Type B pancreatic cell (in vitro differentiated cells): ENCODE results near the gene PHLPP1. TPM values are rescaled to one million over a fixed set of nuclear protein-coding genes. Genes with fewer than 3 reads are reported as not detected.
A peak's percentile ranks its signal among the peaks of the same experiment; 100 is the strongest.

Source experiments
- DNase-seq: peaks from one replicate; pipeline ENCODE4 v3.0.0; 2021; ENCODE audit warnings: mixed read lengths; ENCODE audit not compliant: unreplicated experiment; ENCODE audit errors: extremely low spot score
- H3K27ac Mint-ChIP-seq: 2 replicates; pipeline ENCODE4 v1.8.0; 2021; ENCODE audit warnings: mild to moderate bottlenecking, mixed read lengths
- H3K27me3 Mint-ChIP-seq: 2 replicates; pipeline ENCODE4 v1.8.0; 2021; ENCODE audit warnings: mixed read lengths
- H3K36me3 Mint-ChIP-seq: 2 replicates; pipeline ENCODE4 v1.8.0; 2021; ENCODE audit warnings: mixed read lengths
- H3K4me1 Mint-ChIP-seq: one replicate; pipeline ENCODE4 v1.8.0; 2021; ENCODE audit warnings: mixed read lengths; ENCODE audit not compliant: unreplicated experiment
- H3K4me3 Mint-ChIP-seq: 2 replicates; pipeline ENCODE4 v1.8.0; 2021; ENCODE audit warnings: mild to moderate bottlenecking, mixed read lengths
- H3K9me3 Mint-ChIP-seq: 2 replicates; pipeline ENCODE4 v1.8.0; 2021; ENCODE audit warnings: mixed read lengths
- total RNA-seq: library from RNA; stranded (reverse); gene quantifications from 2 replicates; pipeline ENCODE4 v1.2.1, GENCODE V29; 2021; ENCODE audit warnings: low replicate concordance
- TF ChIP-seq, protein P1 (sequence below): fragments of 200-600 bp; sonication (generic); conservative IDR thresholded peaks from 2 replicates; pipeline ENCODE4 v1.5.0; 2021; ENCODE audit warnings: antibody characterized with exemption, mild to moderate bottlenecking

Gene PHLPP1
- total RNA-seq, 1 donor from 2014 or later: 28.5 TPM

GRCh38 chr18:62745089-62745751, 29.9 kb downstream of the PHLPP1 start:
- Mint-ChIP-seq H3K27me3 (no peaks in the 10 kb centered on the region), H3K27ac (no peak overlapping the region)

DNA sequence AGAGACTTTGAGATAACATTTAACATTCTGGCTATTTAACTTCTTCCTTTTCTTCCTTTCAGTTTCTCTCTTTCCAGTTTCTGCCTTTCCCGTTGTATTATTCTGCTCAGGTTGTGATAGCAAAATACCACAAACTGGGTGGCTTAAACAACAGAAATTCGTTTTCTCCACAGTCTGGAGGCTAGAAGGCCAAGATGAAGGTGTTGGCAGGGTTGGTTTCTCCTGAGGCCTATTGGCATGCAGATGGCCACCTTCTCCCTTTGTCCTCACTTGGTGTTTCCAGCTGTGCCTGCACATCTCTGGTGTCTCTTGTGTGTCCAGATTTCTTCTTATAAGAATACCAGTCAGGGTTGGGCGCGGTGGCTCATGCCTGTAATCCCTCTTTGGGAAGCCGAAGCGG, 34.0 kb downstream of the PHLPP1 start:
- no peaks in the 10 kb centered on the region for H3K9me3 Mint-ChIP-seq
- DNase-seq: no peak
- H3K27ac Mint-ChIP-seq: no peak overlapping the region
- H3K4me1 Mint-ChIP-seq: peaks cover 43% of the 10 kb centered on the region
- H3K36me3 Mint-ChIP-seq: no peaks in the 10 kb centered on the region
- H3K4me3 Mint-ChIP-seq: no peak overlapping the region
- H3K27me3 Mint-ChIP-seq: no peaks in the 10 kb centered on the region
- TF ChIP-seq, protein P1, sequence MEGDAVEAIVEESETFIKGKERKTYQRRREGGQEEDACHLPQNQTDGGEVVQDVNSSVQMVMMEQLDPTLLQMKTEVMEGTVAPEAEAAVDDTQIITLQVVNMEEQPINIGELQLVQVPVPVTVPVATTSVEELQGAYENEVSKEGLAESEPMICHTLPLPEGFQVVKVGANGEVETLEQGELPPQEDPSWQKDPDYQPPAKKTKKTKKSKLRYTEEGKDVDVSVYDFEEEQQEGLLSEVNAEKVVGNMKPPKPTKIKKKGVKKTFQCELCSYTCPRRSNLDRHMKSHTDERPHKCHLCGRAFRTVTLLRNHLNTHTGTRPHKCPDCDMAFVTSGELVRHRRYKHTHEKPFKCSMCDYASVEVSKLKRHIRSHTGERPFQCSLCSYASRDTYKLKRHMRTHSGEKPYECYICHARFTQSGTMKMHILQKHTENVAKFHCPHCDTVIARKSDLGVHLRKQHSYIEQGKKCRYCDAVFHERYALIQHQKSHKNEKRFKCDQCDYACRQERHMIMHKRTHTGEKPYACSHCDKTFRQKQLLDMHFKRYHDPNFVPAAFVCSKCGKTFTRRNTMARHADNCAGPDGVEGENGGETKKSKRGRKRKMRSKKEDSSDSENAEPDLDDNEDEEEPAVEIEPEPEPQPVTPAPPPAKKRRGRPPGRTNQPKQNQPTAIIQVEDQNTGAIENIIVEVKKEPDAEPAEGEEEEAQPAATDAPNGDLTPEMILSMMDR: no peak

More at GRCh38 chr18:62745089-62745751, 29.9 kb downstream of the PHLPP1 start:
- Mint-ChIP-seq H3K4me3 (no peak overlapping the region), H3K36me3 (no peaks in the 10 kb centered on the region), H3K9me3 (no peaks in the 10 kb centered on the region), H3K4me1 (peaks cover 30% of the 10 kb centered on the region)
- no peak for DNase-seq
- TF ChIP-seq, protein P1: peak; percentile 45

DNA sequence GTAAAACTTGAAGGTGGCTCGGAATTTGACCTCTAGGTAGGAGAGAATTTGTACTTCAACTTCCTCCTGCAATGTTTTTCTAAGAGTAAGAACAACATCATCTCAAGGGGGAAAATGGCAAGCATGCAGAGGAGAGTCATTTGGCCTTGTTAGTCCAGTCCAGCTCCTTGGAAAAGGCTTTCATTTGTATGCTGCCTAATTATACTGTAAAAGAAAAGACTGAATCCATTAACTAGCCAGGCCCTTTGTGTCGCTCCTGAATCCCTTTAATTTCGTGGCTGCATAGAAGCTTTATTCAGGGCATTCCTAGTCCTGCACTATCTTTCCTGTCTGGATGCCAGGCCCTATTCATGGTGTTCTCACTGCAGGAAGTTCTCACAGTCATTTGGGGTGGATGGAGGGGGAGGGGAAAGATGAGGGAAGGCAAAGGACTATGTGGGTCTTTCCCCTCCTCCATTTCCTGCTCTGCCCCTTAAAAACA, 36.0 kb downstream of the PHLPP1 start:
- no peaks in the 10 kb centered on the region for H3K36me3 Mint-ChIP-seq
- H3K4me3 Mint-ChIP-seq: peak overlapping the region; percentile 38
- TF ChIP-seq, protein P1: no peak
- H3K27me3 Mint-ChIP-seq: no peaks in the 10 kb centered on the region
- peaks cover 5% of the 10 kb centered on the region for H3K9me3 Mint-ChIP-seq
- no peak for DNase-seq
- peaks cover 38% of the 10 kb centered on the region for H3K4me1 Mint-ChIP-seq
- H3K27ac Mint-ChIP-seq: peak overlapping the region; percentile 42

GRCh38 chr18:62751977-62752376, 36.6 kb downstream of the PHLPP1 start:
- Mint-ChIP-seq H3K4me3 (no peak overlapping the region), H3K27ac (peak overlapping the region; percentile 16), H3K27me3 (no peaks in the 10 kb centered on the region), H3K4me1 (peaks cover 44% of the 10 kb centered on the region), H3K9me3 (peaks cover 8% of the 10 kb centered on the region), H3K36me3 (no peaks in the 10 kb centered on the region)
- TF ChIP-seq, protein P1: no peak
- no peak for DNase-seq

DNA sequence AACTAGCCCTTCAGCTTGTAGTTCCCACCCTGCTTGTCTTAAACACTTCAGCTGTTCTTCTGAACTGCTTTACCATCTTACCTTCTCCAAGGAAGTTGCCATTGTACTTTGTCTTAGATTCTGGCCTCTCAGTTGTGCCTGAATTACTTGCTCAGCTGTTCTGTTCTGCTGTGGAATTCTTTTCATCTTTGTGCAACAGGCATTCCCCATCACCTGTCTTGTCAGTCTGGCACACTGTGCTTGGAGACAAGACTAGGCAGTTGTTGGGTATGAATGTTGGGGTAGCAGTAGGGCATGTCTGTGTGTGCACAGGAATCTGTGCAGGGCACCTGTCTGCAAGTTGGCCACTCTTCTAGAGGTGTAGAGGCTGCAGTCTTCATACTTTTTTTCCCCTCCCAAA, 38.7 kb downstream of the PHLPP1 start:
- Mint-ChIP-seq H3K4me3 (no peak overlapping the region), H3K9me3 (peaks cover 8% of the 10 kb centered on the region), H3K27ac (peak overlapping the region; percentile 54), H3K27me3 (no peaks in the 10 kb centered on the region), H3K4me1 (peaks cover 60% of the 10 kb centered on the region), H3K36me3 (no peaks in the 10 kb centered on the region)
- TF ChIP-seq, protein P1: no peak
- no peak for DNase-seq
